Activated T-cell treated with anti-CD3 and anti-CD28 coated beads, Interleukin-2, amount 50 U/mL, for 48 hours (primary cell): Measurements from ENCODE around the gene PAX5.

ENCODE experiments used
- DNase-seq, 2 experiments: peaks; one replicate each; pipeline ENCODE4 v3.0.0-alpha.2; 2020

Gene PAX5

GRCh38 chr9:36899406-36899805 is 134.7 kb downstream of the PAX5 start:
- no peak for DNase-seq

GRCh38 chr9:36898431-36899020 is 135.5 kb downstream of the PAX5 start:
- no peak for DNase-seq

- no peak for DNase-seq
These were observed 136.6 kb downstream of the PAX5 start for GRCh38 chr9:36897478-36897877.

GRCh38 chr9:36897019-36897418 is 137.0 kb downstream of the PAX5 start:
- DNase-seq = no peak

GRCh38 chr9:36896296-36896695 is 137.8 kb downstream of the PAX5 start:
- DNase-seq = no peak

GRCh38 chr9:36895744-36896260 is 138.3 kb downstream of the PAX5 start:
- DNase-seq = no peak

- DNase-seq = no peak
These were observed 139.3 kb downstream of the PAX5 start for GRCh38 chr9:36894695-36895310.

GRCh38 chr9:36893911-36894310 is 140.2 kb downstream of the PAX5 start:
- no peak for DNase-seq

- no peak for DNase-seq
These were observed 140.9 kb downstream of the PAX5 start for GRCh38 chr9:36893184-36893583.

GRCh38 chr9:36892279-36892678 is 141.8 kb downstream of the PAX5 start:
- no peak for DNase-seq

GRCh38 chr9:36891341-36891811 is 142.7 kb downstream of the PAX5 start:
- no peak for DNase-seq

- no peak for DNase-seq
These were observed 144.2 kb downstream of the PAX5 start for GRCh38 chr9:36889844-36890243.

GRCh38 chr9:36888551-36888950 is 145.5 kb downstream of the PAX5 start:
- DNase-seq = no peak

- DNase-seq = no peak
These were observed 149.3 kb downstream of the PAX5 start for GRCh38 chr9:36884721-36885120.

- no peak for DNase-seq
These were observed 151.5 kb downstream of the PAX5 start for GRCh38 chr9:36882594-36882993.

- no peak for DNase-seq
These were observed 152.2 kb downstream of the PAX5 start for GRCh38 chr9:36881743-36882441.

- no peak for DNase-seq
These were observed 152.8 kb downstream of the PAX5 start for GRCh38 chr9:36881316-36881715.

GRCh38 chr9:36880075-36880474 is 154.0 kb downstream of the PAX5 start:
- DNase-seq = no peak

- peak; percentile 29 to 40 for DNase-seq
These were observed 154.8 kb downstream of the PAX5 start for GRCh38 chr9:36878986-36879982.

- no peak for DNase-seq
These were observed 156.8 kb downstream of the PAX5 start for GRCh38 chr9:36877239-36877638.

- DNase-seq = no peak
These were observed 158.0 kb downstream of the PAX5 start for GRCh38 chr9:36876056-36876455.

GRCh38 chr9:36874921-36875320 is 159.1 kb downstream of the PAX5 start:
- DNase-seq = no peak

GRCh38 chr9:36874261-36874660 is 159.8 kb downstream of the PAX5 start:
- no peak for DNase-seq
